Skeletal muscle tissue (tissue), 4 donors: ENCODE data around the gene NUFIP2. TPM values are rescaled to one million over a fixed set of nuclear protein-coding genes. Genes with fewer than 3 reads are reported as not detected.
"Not testable (repeated sequence)": the region's sequence is repeated elsewhere in the genome, so short reads cannot be mapped to it uniquely, and the experiment has no call there.

Source experiments
- H3K27ac ChIP-seq: one replicate; pipeline ENCODE4 v1.7.0; 2013; ENCODE audit warnings: mild to moderate bottlenecking, low read depth, low read length, inconsistent platforms
- H3K27me3 ChIP-seq, 3 donors: one replicate each; pipeline ENCODE4 v1.7.0; 2013; ENCODE audit warnings: low read length in 3 of 3; ENCODE audit not compliant: control insufficient read depth in 3 of 3, insufficient read depth in 3 of 3
- H3K36me3 ChIP-seq, 3 donors: one replicate each; pipeline ENCODE4 v1.7.0; 2013; ENCODE audit warnings: low read length in 3 of 3; ENCODE audit not compliant: control insufficient read depth in 3 of 3, insufficient read depth in 3 of 3
- H3K4me1 ChIP-seq, 3 donors: one replicate each; pipeline ENCODE4 v1.7.0; 2013; ENCODE audit warnings: low read length in 3 of 3, mild to moderate bottlenecking in 3 of 3; ENCODE audit not compliant: control insufficient read depth in 3 of 3, insufficient read depth in 3 of 3
- H3K4me3 ChIP-seq, 3 donors: one replicate each; pipeline ENCODE4 v1.7.0; 2013; ENCODE audit warnings: low read length in 3 of 3
- H3K9ac ChIP-seq, 3 donors: one replicate each; pipeline ENCODE4 v1.7.0; 2013; ENCODE audit warnings: low read length in 3 of 3, mild to moderate bottlenecking in 3 of 3, moderate library complexity in 2 of 3, low read depth in 1 of 3
- H3K9me3 ChIP-seq, 3 donors: one replicate each; pipeline ENCODE4 v1.7.0; 2013; ENCODE audit warnings: low read length in 3 of 3; ENCODE audit not compliant: control insufficient read depth in 3 of 3
- total RNA-seq: library from RNA; depleted of rRNA; stranded (reverse); fragments of >200 nt; gene quantifications from one replicate; pipeline ENCODE4 v1.2.3, GENCODE V29; 2014
- donor health status: Osteomylitis.

NUFIP2 gene
- total RNA-seq, 1 donor from 2014 or later = 30.3 TPM

DNA sequence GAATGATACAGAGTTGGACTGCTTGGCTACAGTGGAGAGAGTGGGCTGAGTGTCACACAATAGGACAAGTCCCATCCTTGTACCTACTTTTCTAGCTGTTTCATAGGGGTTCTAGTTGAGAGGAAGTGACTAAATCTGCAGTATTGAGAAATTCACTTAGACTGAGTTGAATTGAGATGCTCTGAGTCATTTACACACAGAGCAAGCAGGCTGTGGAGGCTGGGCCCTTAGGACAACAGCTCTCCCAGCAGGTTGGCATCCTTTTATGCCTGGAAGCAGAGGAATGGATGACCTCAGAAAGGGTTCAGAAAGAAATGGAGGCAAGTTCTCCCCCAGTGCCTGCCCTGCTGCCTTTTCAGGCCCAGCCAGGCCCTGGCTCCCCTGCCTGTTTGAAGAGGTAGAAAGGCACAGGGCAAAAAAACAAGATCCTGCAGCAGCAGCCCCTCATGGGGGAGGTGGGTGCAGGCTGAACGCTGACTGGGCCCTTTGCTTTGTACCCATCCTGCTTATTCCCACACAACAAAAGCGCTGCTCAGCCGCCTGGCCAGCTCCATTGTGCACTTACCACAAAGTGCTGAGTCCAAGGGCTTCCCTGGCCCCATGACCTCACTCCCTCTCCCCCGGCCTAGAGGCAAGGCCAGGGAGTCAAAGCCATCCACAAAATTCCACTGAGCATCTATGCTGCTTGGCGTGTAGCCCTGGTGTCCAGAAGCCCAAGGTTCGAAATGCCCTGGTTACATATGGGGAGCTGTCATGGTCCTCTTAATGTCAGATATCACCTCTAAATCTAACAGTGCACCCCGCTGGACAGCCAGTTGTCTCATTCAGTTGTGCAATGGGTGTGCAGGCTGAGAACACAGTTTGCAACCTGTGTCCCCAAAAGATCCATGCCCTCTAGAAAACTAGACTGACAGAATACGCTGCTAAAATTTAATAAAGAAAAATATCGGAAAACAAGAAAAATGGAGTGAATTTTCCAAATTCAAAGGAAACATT lies 52.7 kb downstream of the NUFIP2 start:
- Histone ChIP-seq H3K9me3 (no peaks in the 10 kb centered on the region), H3K4me3 (no peak overlapping the region), H3K9ac (no peak overlapping the region), H3K27me3 (no peaks in the 10 kb centered on the region), H3K27ac (no peak overlapping the region), H3K36me3 (peaks cover 0 to 2% (median 2%) of the 10 kb centered on the region in 3 donors), H3K4me1 (peaks cover 0 to 9% (median 0%) of the 10 kb centered on the region in 3 donors)

DNA sequence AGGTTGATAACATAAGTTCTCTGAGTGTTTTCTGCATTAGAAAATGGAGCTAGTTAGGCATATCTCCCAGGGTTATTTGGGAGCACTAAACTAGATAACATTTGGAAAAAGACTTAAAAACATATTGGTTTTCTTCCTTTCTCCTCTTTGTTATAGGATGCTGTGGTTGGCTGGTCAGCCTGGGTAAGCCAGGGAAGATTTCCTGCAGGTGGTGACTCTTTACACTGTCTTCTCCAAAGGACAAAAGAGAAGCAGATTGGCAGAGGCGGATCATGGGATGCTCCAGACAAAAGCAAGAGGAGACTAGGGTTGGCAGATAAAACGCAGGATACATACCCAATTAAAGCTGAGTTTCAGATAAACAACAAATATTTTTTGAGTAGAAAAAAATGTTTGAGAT lies 53.5 kb downstream of the NUFIP2 start:
- no peaks in the 10 kb centered on the region for H3K9me3 ChIP-seq
- H3K4me1 ChIP-seq = peaks cover 0 to 9% (median 0%) of the 10 kb centered on the region in 3 donors
- no peak overlapping the region for H3K9ac ChIP-seq
- H3K36me3 ChIP-seq = peaks cover 0 to 2% (median 2%) of the 10 kb centered on the region in 3 donors
- H3K27ac ChIP-seq = no peak overlapping the region
- no peak overlapping the region for H3K4me3 ChIP-seq
- H3K27me3 ChIP-seq = no peaks in the 10 kb centered on the region

DNA sequence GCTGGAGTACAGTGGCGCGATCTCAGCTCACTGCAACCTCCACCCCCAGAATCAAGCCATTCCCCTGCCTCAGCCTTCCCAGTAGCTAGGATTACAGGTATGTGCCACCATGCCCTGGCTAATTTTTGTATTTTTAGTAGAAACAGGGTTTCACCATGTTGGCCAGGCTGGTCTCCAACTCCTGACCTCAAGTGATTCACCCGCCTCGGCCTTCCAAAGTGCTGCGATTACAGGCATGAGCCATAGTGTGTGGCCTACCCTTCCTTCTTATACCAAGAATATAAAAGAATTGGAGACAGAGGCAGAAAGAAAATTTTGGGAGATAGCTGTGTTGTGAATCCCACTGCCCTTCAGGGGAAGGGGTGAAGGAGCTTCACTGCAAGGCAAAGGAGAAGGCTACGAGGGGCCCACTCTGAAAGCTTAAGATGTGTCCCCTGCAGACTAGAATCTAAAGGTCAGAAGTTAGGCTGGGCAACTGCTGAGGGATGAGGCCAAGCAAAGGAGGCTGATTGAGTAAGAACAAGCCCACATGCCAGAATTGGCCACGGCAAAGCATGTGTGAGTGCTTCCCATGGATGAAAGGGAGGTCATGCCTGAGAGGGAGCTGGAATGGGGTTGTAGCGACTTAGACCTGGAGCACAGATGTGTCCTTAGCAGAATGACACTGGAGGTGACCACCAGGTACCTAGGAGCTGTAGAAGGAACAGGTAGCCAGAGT lies 55.7 kb downstream of the NUFIP2 start:
- no peak overlapping the region for H3K27ac ChIP-seq
- peaks cover 0 to 2% (median 2%) of the 10 kb centered on the region in 3 donors for H3K36me3 ChIP-seq
- peaks cover 0 to 9% (median 0%) of the 10 kb centered on the region in 3 donors for H3K4me1 ChIP-seq
- no peak overlapping the region for H3K4me3 ChIP-seq
- no peaks in the 10 kb centered on the region for H3K9me3 ChIP-seq
- no peaks in the 10 kb centered on the region for H3K27me3 ChIP-seq
- no peak overlapping the region for H3K9ac ChIP-seq

DNA sequence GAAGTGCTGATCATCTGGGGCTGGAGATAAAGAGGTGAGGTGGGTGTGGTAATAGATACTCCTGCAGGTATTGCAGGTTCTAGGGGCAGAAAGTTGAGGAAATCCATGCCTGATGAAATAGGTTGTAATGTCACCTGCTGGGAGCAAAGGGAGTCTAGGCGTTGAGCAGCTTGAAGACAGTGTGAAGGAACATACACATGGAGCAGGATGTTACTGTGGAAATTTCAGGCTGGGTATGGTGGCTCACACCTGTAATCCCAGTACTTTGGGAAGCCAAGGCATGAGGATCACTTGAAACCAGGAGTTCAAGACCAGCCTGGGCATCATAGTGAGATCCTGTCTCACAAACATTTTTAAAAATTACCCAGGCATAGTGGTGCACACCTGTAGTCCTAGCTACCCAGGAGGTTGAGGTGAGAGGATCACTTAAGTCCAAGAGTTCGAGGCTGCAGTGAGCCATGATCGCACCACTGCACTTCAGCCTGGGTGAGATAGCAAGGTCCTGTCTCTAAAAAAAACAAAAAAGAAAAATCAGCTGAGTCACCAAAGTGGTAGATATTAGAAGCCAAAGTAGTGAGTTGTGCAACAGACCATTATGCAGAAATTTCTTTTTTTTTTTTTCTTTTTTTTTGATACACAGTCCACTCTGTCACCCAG lies 56.3 kb downstream of the NUFIP2 start:
- H3K4me1 ChIP-seq = peaks cover 0 to 9% (median 0%) of the 10 kb centered on the region in 3 donors
- no peaks in the 10 kb centered on the region for H3K9me3 ChIP-seq
- H3K27me3 ChIP-seq = no peaks in the 10 kb centered on the region
- no peak overlapping the region for H3K4me3 ChIP-seq
- H3K27ac ChIP-seq = no peak overlapping the region
- no peak overlapping the region for H3K9ac ChIP-seq
- H3K36me3 ChIP-seq = peaks cover 0 to 2% (median 2%) of the 10 kb centered on the region in 3 donors

DNA sequence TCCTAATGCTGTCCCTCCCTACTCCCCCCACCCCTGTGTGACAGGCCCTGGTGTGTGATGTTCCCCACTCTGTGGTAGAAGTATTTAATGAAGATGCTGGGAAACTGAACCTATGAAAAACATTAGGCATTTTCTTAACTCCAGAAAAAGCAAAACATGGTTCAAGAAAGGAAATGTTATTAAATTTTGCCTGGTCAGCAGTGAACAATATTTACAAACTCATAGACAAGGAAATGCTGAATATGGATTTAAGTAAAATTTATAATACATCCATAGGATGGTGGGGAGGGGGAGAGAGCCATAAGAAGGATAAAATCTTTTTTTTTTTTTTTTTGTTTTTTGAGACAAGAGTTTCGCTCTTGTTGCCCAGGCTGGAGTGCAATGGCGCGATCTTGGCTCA lies 58.0 kb downstream of the NUFIP2 start:
- no peak overlapping the region for H3K27ac ChIP-seq
- H3K9me3 ChIP-seq = no peaks in the 10 kb centered on the region
- no peak overlapping the region for H3K4me3 ChIP-seq
- peaks cover 0 to 2% (median 2%) of the 10 kb centered on the region in 3 donors for H3K36me3 ChIP-seq
- no peak overlapping the region for H3K9ac ChIP-seq
- H3K27me3 ChIP-seq = no peaks in the 10 kb centered on the region
- peaks cover 0 to 3% (median 0%) of the 10 kb centered on the region in 3 donors for H3K4me1 ChIP-seq

DNA sequence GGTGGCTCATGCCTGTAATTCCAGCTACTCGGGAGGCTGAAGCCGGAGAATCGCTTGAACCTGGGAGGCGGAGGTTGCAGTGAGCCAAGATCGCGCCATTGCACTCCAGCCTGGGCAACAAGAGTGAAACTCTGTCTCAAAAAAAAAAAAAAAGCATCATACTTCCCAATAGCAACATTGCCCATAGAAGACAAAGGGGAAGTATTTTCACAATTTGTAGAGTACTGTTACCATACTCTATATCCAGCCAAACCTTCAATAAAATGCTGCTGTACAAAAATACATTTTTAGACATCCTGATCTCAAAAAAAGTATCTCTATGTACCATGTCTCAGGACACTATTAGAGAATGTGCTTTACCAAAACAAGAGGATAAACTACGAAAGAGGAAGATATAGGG lies 59.0 kb downstream of the NUFIP2 start:
- H3K9ac ChIP-seq, H3K9me3 ChIP-seq, H3K4me3 ChIP-seq, H3K36me3 ChIP-seq, H3K27me3 ChIP-seq, H3K4me1 ChIP-seq, H3K27ac ChIP-seq: not testable (repeated sequence)

DNA sequence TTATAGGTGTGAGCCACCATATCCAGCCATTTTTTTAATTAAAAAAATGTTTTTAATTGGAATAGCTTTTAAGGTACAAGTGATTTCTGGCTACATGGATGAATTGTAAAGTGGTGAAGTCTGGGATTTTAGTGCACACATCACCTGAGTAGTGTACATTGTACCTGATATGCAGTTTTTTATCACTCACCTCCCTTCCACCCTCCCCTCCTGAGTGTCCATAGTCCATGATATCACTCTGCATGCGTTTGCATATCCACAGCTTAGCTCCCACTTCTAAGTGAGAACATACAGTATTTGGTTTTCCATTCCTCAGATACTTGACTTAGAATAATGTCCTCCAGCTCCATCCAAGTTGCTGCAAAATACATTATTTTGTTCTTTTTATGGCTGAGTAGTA lies 60.6 kb downstream of the NUFIP2 start:
- Histone ChIP-seq H3K9ac (no peak overlapping the region), H3K27me3 (no peaks in the 10 kb centered on the region), H3K4me1 (peaks cover 0 to under 1% (median 0%) of the 10 kb centered on the region in 3 donors), H3K27ac (no peak overlapping the region), H3K36me3 (peaks cover 0 to 2% (median 2%) of the 10 kb centered on the region in 3 donors), H3K4me3 (no peak overlapping the region), H3K9me3 (no peaks in the 10 kb centered on the region)

DNA sequence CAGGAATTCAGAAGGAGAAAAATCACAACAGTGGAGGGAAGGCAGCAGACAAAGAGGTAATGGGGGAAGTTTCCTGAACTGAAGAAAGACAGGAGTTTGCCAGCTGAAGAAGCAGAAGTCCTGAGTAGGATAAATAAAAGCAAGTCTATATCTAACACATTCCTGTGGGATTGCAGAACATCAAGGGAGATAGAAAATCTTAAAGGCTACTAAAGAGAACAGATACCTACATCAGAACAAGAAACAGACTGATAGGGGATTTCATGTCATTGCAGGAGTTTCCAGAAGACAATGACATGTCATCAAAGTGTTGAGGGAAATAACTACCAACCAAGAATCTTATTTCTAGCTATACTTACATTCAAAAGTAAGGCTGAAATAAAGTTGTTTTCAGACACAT lies 68.6 kb downstream of the NUFIP2 start:
- Histone ChIP-seq H3K4me1 (no peaks in the 10 kb centered on the region), H3K9ac (no peak overlapping the region), H3K36me3 (no peaks in the 10 kb centered on the region), H3K27me3 (no peaks in the 10 kb centered on the region), H3K9me3 (no peaks in the 10 kb centered on the region), H3K27ac (no peak overlapping the region), H3K4me3 (no peak overlapping the region)

DNA sequence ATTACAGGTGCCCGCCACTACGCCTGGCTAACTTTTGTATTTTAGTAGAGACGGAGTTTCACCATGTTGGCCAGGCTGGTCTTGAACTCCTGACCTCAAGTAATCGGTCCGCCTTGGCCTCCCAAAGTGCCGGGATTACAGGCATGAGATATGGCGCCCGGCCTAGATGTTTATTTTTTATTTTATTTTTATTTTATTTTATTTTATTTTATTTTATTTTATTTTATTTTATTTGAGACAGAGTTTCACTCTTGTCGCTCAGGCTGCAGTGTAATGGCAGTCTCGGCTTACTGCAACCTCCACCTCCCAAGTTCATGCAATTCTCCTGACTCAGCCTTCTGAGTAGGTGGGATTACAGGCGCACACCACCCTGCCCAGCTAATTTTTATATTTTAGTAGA lies 72.6 kb downstream of the NUFIP2 start:
- not testable (repeated sequence) for H3K27me3 ChIP-seq, H3K27ac ChIP-seq, H3K4me1 ChIP-seq, H3K36me3 ChIP-seq, H3K9ac ChIP-seq, H3K9me3 ChIP-seq, H3K4me3 ChIP-seq
